ENCODE measurements around the gene ZNF25. TPM values are rescaled to one million over a fixed set of nuclear protein-coding genes. Genes with fewer than 3 reads are reported as not detected.

ZNF25 gene
- total RNA-seq (2022; extraction: Qiagen RNA extraction) = 1.1 to 2.4 TPM (median 1.8 TPM) in 5 replicates

DNA sequence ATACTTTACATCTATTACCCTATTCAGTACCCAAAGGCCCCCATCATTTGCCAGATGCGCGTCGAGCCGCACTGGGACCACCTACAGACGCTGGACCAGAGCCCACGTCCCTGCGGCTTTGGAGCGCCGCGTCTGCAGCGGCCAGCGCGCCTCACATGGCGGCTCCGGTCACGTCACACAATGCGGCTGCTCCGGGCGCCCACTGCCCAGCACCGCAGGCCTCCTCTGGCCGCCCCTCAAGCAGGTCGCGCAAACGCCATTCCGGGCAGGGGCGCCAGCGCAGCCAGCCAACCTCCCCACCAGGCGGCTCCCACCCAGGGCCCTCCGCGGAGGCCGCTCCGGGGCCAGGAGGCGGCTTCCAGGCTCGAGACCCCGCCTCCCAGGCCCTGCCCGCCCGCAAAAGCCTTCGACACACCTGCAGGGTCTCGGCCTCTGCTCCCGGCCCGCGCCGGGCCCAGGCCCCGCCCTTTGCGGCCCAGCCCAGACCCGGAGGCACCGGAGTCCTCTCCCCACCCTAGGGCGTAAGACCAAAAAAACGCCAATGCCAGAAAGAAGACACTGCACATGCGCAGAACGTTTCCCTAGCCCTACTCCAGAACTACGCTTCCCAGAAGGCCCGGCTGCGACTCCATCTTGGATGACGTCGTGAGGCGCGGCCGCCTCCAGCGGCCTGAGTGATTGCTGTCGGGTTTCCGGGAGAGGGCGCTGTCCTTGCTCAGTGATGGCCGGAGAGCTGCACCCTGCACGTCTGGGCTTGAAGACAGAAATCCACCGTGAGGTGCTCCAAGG, at the start of gene ZNF25:
Gene ZNF25 (minus strand): TSS at position 557 of the 789 bp plus-strand sequence. CDS start 4,925 bp downstream, outside the sequence.

DNA sequence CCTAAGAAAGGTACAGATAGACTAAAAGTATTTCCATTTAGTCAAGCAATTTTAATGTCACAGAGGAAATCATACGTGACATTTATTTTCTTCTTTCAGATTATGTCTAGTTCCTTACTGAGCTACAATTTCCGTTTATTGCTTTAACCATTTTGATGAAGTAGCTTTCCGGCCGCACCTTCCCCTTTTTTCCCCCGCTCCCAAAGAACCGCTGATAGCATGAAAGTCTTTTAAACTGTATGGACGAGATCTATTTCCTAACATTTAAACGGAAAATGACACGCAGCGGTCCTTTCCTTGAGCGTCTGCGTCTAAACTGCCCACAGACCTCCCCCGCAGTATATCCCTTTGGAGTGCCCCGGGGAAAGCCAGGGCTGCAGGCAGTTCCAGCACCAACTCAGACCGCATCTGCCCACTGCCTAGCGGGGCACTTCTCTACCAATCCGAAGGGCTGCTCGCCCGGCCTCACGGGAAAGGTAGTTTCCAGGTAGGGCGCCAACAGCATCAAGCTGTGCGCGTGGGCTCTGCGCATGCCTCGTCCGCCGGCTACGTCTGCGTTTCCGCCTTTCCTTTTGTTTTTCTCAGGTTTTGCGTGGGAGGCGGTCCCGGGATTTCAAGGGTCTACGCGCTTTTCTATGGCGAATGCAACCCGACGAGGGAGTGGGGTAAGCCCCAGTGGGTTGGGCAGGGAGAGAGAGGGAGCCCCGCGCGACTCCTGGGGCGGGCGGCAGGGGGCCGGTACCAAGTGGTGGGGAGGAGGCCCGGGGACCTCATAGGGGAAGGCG, 33.9 kb upstream of the ZNF25 start, which contains the start of gene ZNF33A:
Gene ZNF33A (plus strand): TSS at position 557 of the 785 bp plus-strand sequence. CDS start 1,667 bp downstream, outside the sequence.

Other genes starting within 250 kb of the ZNF25 start
- gene ZNF248, start 119.0 kb downstream of the ZNF25 start, total RNA-seq (2022; extraction: Qiagen RNA extraction) = 3.4 to 5.0 TPM (median 4.0 TPM) in 5 replicates
- gene ZNF33A, start 34.0 kb upstream of the ZNF25 start, total RNA-seq (2022; extraction: Qiagen RNA extraction) = 5.3 to 8.9 TPM (median 7.9 TPM) in 5 replicates
- gene ZNF37A, start 117.7 kb upstream of the ZNF25 start, total RNA-seq (2022; extraction: Qiagen RNA extraction) = 4.0 to 7.0 TPM (median 5.0 TPM) in 5 replicates

Data from A549 treated with Hydrocortisone at 1 μM for 4 hours (cell line).